Calu3 (cell line): Measurements from ENCODE around the gene GRN. TPM values are rescaled to one million over a fixed set of nuclear protein-coding genes. Genes with fewer than 3 reads are reported as not detected.

Experiments
- BruUV-seq: library from RNA; stranded (reverse); fragments of 400-500 nt; replicated peaks from 2 replicates; lab custom pipeline; 2021; lab: Mats Ljungman, UMichigan
- CTCF ChIA-PET: fragments of 300-600 bp; sonication (Branson Sonifier 250); formaldehyde crosslinking; loops from one replicate; lab custom pipeline; 2022; ENCODE audit warnings: antibody characterized with exemption; lab: Charles Lee
- DNase-seq: peaks from one replicate; pipeline ENCODE4 v3.0.0; 2022
- H3K27ac Mint-ChIP-seq: one replicate; pipeline ENCODE4 v1.8.0; 2022; ENCODE audit warnings: mixed read lengths; ENCODE audit not compliant: unreplicated experiment
- H3K27me3 Mint-ChIP-seq: one replicate; pipeline ENCODE4 v1.8.0; 2022; ENCODE audit warnings: mixed read lengths; ENCODE audit not compliant: unreplicated experiment
- H3K36me3 Mint-ChIP-seq: one replicate; pipeline ENCODE4 v1.8.0; 2022; ENCODE audit warnings: mild to moderate bottlenecking, moderate library complexity, mixed read lengths; ENCODE audit not compliant: insufficient read depth, unreplicated experiment
- H3K4me1 Mint-ChIP-seq: one replicate; pipeline ENCODE4 v1.8.0; 2022; ENCODE audit warnings: mild to moderate bottlenecking, low read depth, mixed read lengths; ENCODE audit not compliant: unreplicated experiment
- H3K4me3 Mint-ChIP-seq: one replicate; pipeline ENCODE4 v1.8.0; 2022; ENCODE audit warnings: mild to moderate bottlenecking, low read depth, moderate library complexity, mixed read lengths; ENCODE audit not compliant: unreplicated experiment
- H3K9me3 Mint-ChIP-seq: one replicate; pipeline ENCODE4 v1.8.0; 2022; ENCODE audit warnings: low read depth, mixed read lengths; ENCODE audit not compliant: unreplicated experiment
- intact Hi-C: fragments of 100-400 bp; cut with micrococcal nuclease; formaldehyde crosslinking; loops from one replicate; pipeline ENCODE4 v1.10.0; 2022; ENCODE audit not compliant: unreplicated experiment
- total RNA-seq: library from RNA; stranded (reverse); gene quantifications from 2 replicates; pipeline ENCODE4 v1.2.3, GENCODE V29; 2022
- TF ChIP-seq, protein P1 (sequence below): fragments of 200-600 bp; IDR thresholded peaks from one replicate; pipeline ENCODE4 v1.8.0; 2022; ENCODE audit warnings: antibody characterized with exemption; ENCODE audit not compliant: unreplicated experiment

The GRN gene
- total RNA-seq, 1 experiment from 2014 or later: 376 TPM

DNA sequence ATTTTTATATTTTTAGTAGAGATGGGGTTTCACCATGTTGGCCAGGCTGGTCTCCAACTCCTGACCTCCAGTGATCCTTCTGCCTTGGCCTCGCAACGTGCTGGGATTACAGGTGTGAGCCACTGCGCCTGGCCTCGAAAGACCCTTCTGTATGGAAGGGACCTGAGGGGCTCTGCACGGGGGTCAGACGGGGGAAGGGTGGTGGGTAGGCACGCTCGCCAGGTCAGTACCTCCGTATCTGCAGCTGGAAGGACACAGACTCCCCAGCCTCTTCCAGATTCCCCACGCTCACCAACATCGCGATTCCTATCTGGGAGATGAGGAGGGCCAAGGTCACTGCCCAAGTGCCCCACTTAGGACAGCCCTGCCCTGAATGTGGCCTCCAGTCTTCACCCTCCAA lies 31.7 kb downstream of the GRN start:
- no peaks in the 10 kb centered on the region for H3K36me3 Mint-ChIP-seq
- DNase-seq: no peak
- H3K4me1 Mint-ChIP-seq: no peaks in the 10 kb centered on the region
- peaks cover 46% of the 10 kb centered on the region for H3K27me3 Mint-ChIP-seq
- BruUV-seq: no TSS peak
- H3K4me3 Mint-ChIP-seq: no peak overlapping the region
- H3K9me3 Mint-ChIP-seq: no peaks in the 10 kb centered on the region
- TF ChIP-seq, protein P1, sequence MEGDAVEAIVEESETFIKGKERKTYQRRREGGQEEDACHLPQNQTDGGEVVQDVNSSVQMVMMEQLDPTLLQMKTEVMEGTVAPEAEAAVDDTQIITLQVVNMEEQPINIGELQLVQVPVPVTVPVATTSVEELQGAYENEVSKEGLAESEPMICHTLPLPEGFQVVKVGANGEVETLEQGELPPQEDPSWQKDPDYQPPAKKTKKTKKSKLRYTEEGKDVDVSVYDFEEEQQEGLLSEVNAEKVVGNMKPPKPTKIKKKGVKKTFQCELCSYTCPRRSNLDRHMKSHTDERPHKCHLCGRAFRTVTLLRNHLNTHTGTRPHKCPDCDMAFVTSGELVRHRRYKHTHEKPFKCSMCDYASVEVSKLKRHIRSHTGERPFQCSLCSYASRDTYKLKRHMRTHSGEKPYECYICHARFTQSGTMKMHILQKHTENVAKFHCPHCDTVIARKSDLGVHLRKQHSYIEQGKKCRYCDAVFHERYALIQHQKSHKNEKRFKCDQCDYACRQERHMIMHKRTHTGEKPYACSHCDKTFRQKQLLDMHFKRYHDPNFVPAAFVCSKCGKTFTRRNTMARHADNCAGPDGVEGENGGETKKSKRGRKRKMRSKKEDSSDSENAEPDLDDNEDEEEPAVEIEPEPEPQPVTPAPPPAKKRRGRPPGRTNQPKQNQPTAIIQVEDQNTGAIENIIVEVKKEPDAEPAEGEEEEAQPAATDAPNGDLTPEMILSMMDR: no peak
- CTCF ChIA-PET: interaction anchor here (0.8 to 1.4 kb wide), 2 partner anchors 13 to 31 kb away, joined by 4 to 6 read pairs; partner anchors contain the start of genes FAM171A2 and GRN
- H3K27ac Mint-ChIP-seq: no peak overlapping the region
- intact Hi-C loops: no loop called here

DNA sequence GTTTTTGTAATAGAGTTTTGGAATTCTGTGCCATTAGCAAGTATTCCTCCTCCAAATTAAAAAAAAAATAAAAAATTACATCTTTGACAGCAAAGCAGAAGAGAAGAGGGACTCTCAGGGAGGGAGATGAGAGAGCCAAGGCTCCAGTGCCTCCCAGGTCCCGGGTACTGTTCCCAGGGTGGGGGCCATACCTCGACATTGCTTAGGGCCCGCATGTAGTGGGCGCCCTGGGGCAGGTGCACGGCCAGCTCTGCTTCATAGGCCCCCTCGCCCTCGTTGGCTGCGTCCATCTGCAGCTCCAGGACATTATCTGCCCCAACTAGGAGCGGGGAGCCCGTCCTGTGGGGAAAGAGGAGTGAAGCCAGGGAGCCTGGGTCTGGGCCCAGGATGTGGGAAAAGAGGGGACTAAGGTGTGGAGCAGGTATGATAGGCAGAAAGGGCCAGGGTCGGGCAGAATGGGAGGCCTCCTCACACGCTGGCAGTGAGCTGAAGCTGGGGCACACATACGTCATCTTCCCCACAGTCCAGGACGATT lies 33.1 kb downstream of the GRN start:
- intact Hi-C loops: no loop called here
- TF ChIP-seq, protein P1: no peak
- no peaks in the 10 kb centered on the region for H3K9me3 Mint-ChIP-seq
- H3K36me3 Mint-ChIP-seq: no peaks in the 10 kb centered on the region
- CTCF ChIA-PET: interaction anchor here (0.6 kb wide), 1 partner anchor 41 kb away, joined by 5 read pairs; no protein-coding TSS in a partner anchor
- DNase-seq: no peak
- peaks cover 48% of the 10 kb centered on the region for H3K27me3 Mint-ChIP-seq
- H3K4me3 Mint-ChIP-seq: no peak overlapping the region
- H3K27ac Mint-ChIP-seq: no peak overlapping the region
- no TSS peak for BruUV-seq
- no peaks in the 10 kb centered on the region for H3K4me1 Mint-ChIP-seq

DNA sequence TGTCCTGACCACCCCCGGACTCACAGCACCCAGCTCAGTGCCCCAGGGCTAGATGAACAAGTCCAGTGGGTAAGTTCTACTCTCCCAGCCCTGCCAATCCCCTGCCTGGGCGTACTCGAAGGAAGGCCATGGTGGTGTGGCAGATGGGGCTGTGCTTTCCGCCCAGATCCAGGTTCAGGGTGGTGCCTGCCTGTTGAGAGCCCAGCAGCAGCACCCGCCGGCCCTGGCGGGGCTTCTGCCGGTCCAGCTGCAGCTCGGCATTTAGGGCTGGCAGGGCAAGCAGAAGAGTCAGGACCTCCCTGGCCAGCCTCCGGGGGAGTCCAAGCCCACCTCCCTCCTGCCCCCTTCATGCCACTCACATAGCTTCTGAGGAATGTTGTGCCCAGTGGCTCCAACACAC lies 34.8 kb downstream of the GRN start:
- Mint-ChIP-seq H3K27ac (no peak overlapping the region), H3K4me1 (no peaks in the 10 kb centered on the region), H3K9me3 (no peaks in the 10 kb centered on the region), H3K27me3 (peaks cover 52% of the 10 kb centered on the region), H3K4me3 (no peak overlapping the region), H3K36me3 (peaks cover 3% of the 10 kb centered on the region)
- CTCF ChIA-PET: interaction anchor here (0.5 to 1.5 kb wide), 3 partner anchors 38 to 216 kb away, joined by 3 to 4 read pairs (median 3); no protein-coding TSS in a partner anchor
- BruUV-seq: no TSS peak
- intact Hi-C loops: no loop called here
- TF ChIP-seq, protein P1: no peak
- DNase-seq: no peak

DNA sequence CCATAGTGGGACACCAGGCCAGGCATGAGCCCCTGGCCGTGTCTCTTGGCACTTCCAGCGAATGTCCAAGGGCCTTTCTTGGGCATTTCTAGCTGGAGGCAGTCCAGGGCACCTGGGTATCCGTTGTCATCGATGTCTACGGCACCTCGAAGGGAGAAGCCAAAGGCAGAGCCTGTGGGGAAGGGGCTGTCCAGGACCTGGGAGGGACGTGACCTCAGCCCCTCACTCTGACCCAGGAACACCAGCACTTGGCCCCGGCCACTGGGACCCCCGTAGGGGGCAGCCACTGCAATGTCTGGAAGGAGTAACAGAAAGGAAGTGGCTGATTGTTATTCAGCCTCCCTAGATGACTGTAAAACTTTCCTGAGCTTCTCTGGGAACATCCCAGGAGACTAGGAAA lies 35.7 kb downstream of the GRN start:
- TF ChIP-seq, protein P1: no peak
- CTCF ChIA-PET: interaction anchor here (1.5 kb wide), 1 partner anchor 37 kb away, joined by 3 read pairs; no protein-coding TSS in a partner anchor
- H3K27me3 Mint-ChIP-seq: peaks cover 52% of the 10 kb centered on the region
- no peak overlapping the region for H3K27ac Mint-ChIP-seq
- peaks cover 11% of the 10 kb centered on the region for H3K36me3 Mint-ChIP-seq
- DNase-seq: no peak
- H3K4me1 Mint-ChIP-seq: no peaks in the 10 kb centered on the region
- BruUV-seq: no TSS peak
- no peak overlapping the region for H3K4me3 Mint-ChIP-seq
- intact Hi-C loops: no loop called here
- H3K9me3 Mint-ChIP-seq: no peaks in the 10 kb centered on the region
